HG02623 (cell line): Measurements from ENCODE around the gene GOLGA3.
"Not testable (repeated sequence)": the region's sequence is repeated elsewhere in the genome, so short reads cannot be mapped to it uniquely, and the experiment has no call there.

Experiments used
- ATAC-seq: cut with Tn5 transposase; IDR thresholded peaks from one replicate; pipeline ENCODE4 v1.9.1; 2021; ENCODE audit warnings: moderate library complexity; ENCODE audit not compliant: unreplicated experiment

The GOLGA3 gene

DNA sequence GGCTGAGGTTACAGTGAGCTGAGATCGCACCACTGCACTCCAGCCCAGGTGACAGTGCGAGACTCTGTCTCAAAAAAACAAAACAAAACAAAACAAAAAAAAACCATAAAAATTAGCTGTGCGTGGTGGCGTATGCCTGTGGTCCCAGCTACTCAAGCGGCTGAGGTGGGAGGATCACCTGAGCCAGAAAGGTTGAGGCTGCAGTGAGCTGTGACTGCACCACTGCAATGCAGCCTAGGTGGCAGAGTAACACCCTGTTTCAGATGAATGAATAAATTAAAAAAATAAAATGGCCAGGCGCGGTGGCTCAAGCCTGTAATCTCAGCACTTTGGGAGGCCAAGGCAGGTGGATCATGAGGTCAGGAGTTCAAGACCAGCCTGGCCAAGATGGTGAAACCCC lies 75.0 kb downstream of the GOLGA3 start:
- not testable (repeated sequence) for ATAC-seq

DNA sequence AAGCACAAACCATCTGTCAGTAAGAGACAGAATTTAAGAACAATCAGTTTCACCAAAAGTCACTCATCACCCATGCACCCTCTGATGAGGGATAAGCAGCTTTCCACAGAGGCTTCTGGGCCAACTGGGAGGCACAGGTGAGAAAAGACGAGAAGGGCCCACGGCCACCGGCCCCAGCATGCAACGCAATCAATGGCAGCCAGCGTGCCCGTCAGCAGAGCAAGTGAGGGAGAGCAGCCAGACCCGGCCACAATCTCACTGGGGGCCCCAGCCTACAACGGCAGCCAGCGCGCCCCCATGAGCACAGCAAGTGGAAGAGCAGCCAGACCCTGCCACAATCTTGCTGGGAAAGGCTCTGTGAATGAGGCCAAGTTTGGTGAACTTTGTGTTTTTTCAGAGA lies 80.3 kb downstream of the GOLGA3 start:
- no peak for ATAC-seq

DNA sequence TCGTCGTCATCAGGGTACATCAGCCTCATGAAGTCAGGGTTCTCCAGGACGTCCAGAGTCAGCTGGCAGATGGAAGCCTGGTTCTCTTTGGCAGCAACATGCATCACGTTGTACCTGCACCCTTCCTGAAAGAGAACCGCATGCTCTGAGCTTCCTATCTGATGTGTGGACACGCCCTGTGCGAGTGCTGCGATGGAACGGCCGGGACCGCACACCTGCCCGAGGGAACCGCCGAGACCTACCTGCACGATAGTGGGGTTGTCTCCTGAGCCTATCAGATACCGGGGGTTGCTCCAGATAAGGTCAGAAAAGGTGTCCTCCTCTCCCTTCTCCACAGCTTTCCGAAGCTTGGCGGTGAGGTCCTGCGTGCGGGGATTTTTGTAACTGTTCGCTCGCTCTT lies 80.8 kb downstream of the GOLGA3 start:
- ATAC-seq = no peak

DNA sequence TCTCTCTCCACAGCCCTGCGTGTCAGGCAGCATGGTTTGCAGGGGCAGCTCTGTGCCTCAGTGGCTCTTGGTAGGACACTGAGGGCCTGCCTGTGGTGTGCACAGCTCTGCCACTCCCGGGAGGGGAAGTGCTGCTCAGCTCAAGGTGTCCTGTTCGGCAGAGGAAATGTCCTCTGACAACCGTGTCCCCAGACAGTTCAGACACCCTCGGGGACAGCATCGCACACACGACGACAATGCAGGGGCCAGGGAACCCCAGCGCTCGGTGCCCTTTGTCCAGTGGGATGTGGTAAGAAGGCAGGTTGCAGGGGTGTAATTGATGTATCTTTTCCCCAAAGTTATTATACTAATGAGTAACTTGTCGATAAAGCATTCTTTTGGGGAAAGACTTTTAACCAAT lies 81.3 kb downstream of the GOLGA3 start:
- ATAC-seq = no peak

DNA sequence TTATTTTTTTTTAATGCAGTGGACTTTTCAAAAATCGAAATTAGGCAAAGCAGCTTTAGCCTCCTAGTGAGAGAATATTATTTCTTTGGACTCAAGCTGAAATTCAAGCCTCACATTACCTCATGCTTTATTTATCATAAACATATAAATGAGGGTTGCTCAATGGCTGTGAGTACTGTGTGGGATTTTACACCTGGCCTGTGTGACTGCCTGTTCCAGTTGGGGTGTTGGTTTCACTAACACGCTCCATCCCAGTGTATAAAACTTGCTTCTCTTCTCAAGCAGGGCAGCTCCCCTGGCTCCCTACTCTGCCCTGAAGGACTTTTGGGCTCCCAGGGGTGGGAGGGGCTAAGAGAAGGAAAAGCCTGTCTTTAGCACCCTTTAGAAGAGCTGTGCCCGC lies 82.1 kb downstream of the GOLGA3 start:
- no peak for ATAC-seq

DNA sequence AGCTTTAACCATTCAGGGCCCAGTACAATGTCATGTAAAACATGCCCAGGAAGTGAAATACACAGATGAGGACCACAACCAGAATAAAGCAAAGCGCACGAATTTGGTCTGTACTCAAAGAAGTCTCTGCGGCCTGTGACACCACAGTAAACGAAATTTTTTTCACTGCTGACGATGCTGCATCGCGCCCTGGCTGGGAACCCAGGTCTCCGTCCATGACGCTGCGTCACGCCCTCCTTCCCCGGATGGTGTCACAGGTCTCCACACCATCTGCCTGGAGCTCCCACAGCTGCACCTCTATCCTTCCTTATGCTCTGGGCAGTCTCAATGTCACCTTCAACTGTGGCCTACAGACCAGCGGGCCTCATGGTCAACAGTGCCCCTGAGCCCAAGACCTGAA lies 84.8 kb downstream of the GOLGA3 start:
- no peak for ATAC-seq

DNA sequence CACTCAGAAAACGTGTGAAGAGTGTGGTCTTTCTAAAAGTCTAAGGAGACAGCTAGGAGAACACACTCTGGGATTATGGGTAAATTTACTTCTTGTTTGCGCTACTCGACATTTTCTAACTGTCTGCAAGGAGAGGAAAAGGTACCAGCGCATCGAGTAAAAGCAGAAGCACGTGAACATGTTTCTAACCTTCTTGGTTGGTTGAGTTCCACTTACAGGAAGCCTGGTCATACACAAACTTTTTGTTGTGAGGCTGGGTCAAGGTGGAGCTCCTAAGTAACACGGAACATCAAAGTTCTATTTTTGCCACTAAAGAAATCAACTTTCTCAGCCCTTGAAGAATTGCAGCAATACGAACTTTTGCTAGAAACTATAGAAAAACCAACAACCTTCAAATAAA lies 87.0 kb downstream of the GOLGA3 start:
- no peak for ATAC-seq

DNA sequence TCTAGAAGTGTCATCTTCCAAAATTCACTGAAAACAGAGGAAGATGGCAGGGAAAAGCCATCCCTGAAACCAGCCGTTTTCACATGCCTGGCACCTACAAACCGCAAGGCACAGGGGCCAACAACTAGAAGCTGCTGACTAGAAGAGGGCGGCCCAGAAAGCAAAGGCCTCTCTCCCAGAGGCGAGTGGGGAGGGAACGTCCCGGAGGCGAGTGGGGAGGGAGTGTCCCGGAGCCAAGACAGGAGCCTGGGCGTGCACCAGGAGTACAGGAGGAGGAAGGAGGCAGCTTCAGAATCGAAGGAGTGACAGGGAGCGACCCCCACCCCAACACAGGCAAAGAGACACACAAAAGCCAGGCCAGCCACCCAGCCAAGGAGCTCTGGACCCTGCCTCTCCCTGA lies 88.0 kb downstream of the GOLGA3 start:
- ATAC-seq = no peak

DNA sequence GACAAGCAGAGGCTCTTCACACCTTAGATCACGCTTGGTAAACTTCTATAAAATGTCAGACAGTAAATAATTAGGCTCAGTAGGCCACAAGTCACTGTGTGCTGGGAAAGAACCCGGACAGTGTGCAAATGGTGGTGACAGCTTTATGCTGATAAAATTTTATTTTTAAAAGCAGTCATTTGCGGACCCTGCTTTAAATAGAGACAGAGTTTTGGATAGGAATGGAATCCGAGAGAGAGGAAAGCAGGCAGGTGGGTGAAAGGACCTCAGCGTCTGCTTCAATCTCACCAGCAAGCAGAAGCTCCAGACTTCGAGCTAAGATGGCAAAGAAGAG lies 88.4 kb downstream of the GOLGA3 start:
- no peak for ATAC-seq

DNA sequence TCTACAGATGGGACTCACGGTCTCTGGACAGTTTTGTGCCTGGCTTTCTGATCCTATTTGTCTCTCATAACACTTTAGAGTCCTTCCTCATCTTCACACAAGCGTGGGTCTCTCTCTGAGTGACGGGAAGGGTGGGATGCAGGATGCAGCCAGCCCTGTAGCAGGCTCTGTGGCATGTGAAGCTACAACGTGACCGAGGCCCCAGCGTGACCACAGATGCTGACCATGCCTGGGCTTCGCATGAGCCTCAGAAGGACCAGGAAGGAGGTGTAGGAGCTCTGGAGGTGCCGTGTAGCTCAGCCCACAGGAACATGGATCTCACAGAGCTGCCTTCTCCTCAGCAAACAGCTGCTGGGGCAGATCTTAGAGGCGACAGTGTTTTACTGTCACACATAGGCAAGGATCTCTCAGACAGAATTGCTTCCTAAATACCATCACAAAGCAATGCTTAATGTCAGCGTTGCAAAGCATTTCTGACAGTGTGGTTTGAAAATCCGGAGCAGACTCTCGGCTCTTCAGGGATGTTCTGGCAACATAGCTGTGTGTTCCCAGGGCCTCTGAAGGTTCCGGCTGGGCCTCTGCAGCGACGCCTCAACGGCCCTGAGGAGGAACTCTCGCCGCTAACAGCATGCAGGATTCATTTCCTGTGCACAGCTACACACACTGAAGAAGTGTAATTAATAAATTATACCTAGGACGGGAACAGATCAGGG lies 88.9 kb downstream of the GOLGA3 start:
- ATAC-seq = no peak

DNA sequence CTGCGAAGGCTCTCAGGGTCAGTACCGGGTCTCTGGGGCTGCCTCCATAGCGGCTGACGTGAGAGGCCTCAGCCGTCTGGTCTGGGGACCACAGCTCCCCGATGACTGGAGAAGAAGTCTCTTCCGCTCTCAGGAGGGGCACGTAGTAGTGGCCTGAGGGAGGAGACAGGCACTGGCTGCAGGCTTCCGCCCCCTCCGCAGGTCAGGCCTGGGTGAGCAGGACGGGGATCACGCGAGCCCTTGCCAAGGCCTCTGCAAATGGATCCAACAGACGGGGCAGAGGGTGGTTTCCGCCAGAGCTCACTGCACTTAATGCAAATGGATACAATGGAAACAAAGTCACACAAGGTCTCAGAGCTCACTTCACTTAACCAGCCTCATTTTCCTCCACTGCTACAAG lies 91.8 kb downstream of the GOLGA3 start:
- no peak for ATAC-seq

DNA sequence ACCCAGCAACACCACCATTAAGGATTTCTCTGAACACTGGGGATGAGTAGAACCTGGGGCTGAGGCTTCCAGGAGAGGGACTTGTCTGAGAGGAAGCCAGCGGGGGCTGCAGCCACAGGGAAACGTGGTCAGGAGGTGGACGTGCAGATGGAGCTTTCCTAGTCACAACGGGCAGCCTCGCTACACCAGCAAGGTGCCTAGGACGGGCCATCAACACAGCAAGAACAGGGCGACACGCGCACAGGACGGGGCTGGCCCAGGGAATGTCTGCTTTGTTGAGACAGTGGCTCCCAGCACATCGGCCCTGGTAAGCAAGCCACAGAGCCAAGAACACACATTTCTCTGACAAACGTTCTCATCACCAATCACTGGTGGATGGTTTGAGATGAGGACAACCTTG lies 92.3 kb downstream of the GOLGA3 start:
- ATAC-seq = no peak

DNA sequence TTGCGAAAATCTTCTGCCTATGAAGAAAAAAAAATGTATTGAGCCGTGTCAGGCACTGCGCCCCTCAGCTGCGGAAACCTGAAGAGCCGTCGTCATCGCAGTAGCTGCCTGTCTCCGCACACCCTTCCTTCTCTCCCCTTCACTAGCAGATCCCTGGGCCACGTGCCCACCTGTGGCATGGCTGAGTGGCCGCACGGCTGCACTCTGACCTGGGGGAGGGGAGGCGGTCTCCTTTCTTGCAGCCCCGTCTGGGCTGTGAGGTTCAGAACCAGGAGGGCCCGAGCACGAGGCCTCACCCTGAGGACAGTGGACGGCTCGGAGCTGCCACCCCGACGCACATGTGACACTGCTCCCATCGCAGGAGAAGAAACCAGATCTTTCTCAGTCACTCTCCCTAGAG lies 93.2 kb downstream of the GOLGA3 start:
- no peak for ATAC-seq

DNA sequence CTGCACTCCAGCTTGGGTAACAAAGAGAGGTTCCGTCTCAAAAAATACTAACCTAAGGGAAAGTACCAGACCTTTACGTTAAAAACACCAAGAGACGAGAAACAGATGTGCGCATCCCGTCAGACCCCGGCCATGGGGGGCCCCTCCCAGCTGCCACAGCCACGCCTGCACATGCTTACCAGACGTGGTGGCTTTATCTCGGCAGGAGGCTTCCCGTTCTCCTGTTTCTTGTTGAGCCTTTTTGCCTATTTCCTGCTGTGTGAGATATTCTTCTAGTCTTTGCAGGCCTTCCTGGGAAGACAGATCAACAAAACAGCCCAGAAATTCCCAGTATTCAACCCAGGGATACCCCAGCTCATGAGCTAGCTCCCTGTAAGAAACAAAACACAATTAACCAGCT lies 94.5 kb downstream of the GOLGA3 start:
- ATAC-seq = no peak

DNA sequence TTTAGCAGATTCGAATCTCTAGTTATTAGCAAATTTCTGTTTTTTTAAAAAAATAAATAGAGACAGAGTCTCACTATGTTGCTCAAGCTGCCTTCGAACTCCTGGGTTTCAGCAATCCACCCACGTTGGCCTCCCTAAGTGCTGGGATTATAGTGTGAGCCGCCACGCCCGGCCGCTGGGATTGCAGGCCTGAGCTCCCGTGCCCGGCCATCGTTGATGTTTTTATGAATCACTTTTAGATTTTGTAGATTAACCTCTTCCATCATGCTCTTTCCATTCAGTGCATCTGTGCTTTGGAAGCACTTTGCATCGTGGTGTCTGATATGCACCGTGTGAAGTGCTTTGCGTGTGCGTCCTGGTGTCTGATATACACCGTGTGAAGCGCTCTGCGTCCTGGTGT lies 97.1 kb downstream of the GOLGA3 start:
- no peak for ATAC-seq

DNA sequence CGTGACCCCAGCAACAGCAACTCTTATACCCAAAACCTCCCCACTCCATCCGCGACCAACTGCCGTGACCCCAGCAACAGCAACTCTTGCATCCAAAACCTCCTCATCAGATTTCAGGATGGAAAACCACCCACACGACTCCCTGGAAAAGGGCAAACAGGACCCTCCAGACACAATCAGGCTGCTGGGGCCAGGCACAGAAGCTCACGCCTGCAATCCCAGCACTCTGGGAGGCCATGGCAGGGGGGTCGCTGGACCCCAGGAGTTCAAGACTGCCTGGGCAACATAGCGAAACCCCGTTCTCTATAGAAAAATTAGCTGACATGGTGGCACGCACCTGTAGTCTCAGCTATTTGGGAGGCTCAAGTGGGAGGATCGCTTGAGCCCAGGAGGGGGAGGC lies 98.3 kb downstream of the GOLGA3 start:
- no peak for ATAC-seq

DNA sequence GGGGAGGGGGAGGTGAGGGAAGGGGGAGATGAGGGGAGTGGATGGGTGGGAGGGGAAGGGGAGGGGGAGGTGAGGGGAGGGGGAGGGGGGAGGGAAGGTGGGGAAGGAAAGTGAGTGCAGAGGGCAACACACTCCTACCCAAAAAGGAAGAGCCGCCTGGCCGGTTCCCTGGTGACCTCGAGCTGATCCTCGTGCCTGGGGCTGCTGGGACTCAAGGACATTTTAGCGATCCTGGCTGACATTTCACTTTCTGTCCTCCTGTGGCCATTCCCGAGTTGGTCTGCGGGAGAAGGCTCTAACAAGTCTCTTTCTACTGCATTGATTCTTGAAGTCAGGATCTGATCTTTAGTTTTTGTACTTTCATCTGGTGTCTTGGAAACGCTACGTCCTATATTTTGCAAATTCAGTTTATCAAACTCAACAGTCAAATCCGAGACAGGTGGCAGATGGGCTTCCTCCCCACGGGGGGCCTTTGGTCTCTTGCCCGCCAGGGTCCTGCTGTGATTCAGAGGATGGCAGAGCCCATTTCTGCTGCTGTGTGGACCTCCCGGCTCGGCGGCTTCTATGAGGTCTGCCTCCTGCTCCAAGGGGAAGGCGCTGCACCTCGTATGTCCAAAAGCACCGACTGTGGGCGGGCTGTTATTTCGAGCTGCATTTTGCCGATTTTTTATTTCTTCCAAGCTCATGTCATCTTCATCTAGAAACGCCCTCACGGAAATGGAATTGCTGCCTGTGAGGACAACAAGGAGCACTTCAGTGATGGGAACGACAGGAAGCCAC lies 98.9 kb downstream of the GOLGA3 start:
- ATAC-seq = no peak

DNA sequence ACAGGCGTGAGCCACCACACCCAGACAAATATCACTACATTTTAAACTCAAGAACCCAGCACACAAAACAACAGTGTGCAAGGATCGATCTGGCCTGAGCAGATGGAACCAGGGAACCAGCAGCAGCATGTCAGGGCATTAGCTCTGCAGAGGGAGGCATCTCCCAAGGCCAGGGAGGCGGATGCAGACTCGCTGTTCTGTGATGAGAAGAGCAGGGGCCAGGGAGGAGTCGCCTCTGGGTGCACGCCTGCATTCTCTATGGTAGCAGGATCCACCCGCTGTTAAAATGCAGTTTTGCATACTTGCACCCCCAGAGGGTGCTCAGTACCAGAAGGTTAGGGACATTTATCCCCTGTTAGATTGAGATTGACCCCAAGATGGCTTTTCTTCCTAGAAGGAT lies 100.2 kb downstream of the GOLGA3 start:
- no peak for ATAC-seq

DNA sequence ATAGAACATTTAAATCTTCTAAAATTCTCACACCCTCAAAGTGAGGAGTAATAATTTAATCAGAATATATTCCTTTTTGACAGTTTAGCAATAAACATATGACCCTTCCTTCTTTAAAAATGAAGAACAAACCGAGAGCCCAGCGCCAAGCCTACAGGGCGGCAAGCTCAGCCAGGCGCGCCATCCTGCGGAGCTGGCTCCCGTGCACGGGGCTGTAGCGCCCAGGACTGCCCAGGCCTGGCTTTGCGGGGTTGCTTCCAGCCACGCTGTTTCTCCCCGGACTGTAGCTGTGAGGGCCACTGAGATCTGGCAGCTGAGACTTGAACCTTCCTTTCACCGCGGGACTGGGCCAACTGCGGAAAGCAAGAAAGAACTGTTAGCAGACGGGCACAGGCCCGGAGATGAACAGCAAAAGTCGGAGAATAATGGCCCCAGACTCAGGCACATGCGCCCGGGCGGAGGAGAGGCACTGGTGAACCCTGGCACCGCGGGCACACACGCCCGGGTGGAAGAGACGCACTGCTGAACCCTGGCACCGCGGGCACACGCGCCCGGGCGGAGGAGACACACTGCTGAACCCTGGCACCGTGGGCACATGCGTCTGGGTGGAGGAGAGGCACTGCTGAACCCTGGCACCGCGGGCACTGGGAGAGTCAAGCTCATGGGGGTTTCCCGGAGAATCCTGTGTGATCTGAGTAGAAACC lies 101.4 kb downstream of the GOLGA3 start:
- ATAC-seq = no peak

DNA sequence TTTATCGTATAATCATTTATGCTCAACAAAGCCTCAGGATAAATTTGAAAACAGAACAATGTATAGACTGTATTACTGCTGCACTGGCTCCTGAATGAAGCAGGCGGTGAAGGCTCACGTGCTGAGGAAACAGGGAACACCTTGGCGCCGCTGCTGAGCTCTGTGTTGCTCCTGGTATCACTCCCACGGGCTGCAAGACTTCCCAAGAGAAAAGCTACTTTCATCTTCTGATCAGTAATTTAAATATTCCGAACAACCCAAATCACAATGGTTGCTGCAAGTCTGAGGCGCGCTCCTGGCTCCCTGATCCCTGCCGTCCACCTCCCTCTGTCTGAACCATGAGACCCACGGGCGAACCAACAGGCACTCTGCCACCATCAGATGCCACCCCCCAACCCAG lies 102.3 kb downstream of the GOLGA3 start:
- no peak for ATAC-seq

DNA sequence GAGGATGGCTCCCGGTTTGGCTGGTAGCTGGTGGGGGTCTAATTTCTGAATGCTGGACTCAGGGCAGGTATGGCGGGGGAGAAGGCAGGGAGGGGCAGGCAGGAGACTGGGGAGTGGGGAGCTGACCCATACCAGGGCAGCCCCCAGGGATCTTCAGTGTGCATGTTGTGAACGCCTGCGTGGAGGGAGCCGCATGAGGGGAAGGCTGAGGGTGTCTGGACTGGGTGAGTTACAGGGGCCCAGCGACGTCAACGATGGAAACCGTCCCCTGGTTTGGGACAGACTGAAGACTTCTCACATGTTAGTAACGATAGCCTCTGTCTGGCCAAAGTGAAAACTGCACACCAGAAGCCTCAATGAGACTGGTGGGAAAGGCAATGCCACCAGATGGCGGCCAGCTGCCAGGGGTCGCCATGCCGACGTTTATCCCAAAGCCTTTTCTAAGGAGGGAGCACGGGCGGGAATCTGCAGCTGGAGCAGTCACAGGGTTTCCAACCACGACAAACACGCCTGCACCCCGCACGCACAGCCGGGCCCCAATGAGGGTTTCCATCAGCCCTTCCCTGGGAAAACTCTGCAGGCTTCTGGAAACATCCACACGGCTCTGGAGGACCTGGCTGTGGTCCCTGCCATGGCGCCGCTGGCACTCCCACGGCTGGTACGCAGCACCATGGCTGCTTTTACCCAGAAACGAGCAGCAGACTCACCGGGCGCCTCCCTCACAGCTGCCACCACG lies 104.0 kb downstream of the GOLGA3 start:
- no peak for ATAC-seq

DNA sequence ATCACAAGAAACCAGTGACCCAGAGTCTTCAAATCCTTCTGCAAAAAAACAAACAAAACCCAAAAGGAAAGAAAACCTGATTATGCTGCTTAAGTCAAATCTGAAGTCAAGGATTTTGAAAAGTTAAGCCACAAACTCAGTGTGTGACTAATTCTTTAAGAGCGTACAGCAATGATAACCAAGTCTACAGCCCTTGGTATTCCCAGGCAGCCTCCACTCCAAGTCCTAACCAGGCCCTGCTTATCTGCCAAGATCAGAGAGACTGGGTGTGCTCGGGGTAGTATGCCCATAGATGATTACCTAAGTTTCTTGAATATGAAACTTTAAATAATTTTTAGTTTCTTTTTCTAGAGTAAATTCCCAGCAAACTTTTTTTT lies 104.9 kb downstream of the GOLGA3 start:
- ATAC-seq = no peak
